Keratinocyte (primary cell): ENCODE data around the gene CCDC68. TPM values are rescaled to one million over a fixed set of nuclear protein-coding genes. Genes with fewer than 3 reads are reported as not detected.

Source experiments
- DNase-seq: peaks from one replicate; pipeline ENCODE4 v3.0.0-alpha.2; 2011; ENCODE audit warnings: low read depth, missing footprints, low spot score
- FAIRE-seq: peaks from 2 replicates; lab custom pipeline; 2011; peaks lifted over from hg19 to GRCh38; lab: Jason Lieb, UNC
- H2AFZ ChIP-seq: 2 replicates; pipeline ENCODE4 v1.6.0; 2012; ENCODE audit warnings: low read length, control low read depth, inconsistent platforms; ENCODE audit not compliant: control insufficient read depth
- H3K27ac ChIP-seq: 2 replicates; pipeline ENCODE4 v1.5.1; 2011; ENCODE audit warnings: low read length; ENCODE audit not compliant: control insufficient read depth, insufficient read depth
- H3K27me3 ChIP-seq: 3 replicates; pipeline ENCODE4 v1.6.0; 2011; ENCODE audit warnings: low read length; ENCODE audit not compliant: control insufficient read depth, insufficient read depth; ENCODE audit errors: extremely low read depth
- H3K36me3 ChIP-seq, 2 experiments: 2 replicates in 1 of 2; 3 replicates in 1 of 2; pipeline ENCODE4 v1.5.1; 2011; ENCODE audit warnings: low read length in 2 of 2, mild to moderate bottlenecking in 1 of 2; ENCODE audit not compliant: control insufficient read depth in 2 of 2, insufficient read depth in 2 of 2; ENCODE audit errors: extremely low read depth in 1 of 2
- H3K4me1 ChIP-seq: 3 replicates; pipeline ENCODE4 v1.5.1; 2011; ENCODE audit warnings: low read length; ENCODE audit not compliant: control insufficient read depth, insufficient read depth; ENCODE audit errors: extremely low read depth
- H3K4me2 ChIP-seq: 3 replicates; pipeline ENCODE4 v1.6.0; 2011; ENCODE audit warnings: low read depth, low read length; ENCODE audit not compliant: control insufficient read depth, insufficient read depth; ENCODE audit errors: extremely low read depth
- H3K4me3 ChIP-seq, 3 experiments: fragments of 200-600 bp in 1 of 3; sonication (generic) in 1 of 3; 2 replicates in 2 of 3; 3 replicates in 1 of 3; pipeline ENCODE4 v1.5.1; 2011 to 2016; ENCODE audit warnings: low read length in 3 of 3, mild to moderate bottlenecking in 3 of 3, control low read depth in 2 of 3, inconsistent platforms in 1 of 3, low read depth in 1 of 3, mixed read lengths in 1 of 3, mixed run types in 1 of 3, moderate library complexity in 1 of 3; ENCODE audit not compliant: control insufficient read depth in 2 of 3, insufficient read depth in 2 of 3; ENCODE audit errors: extremely low read depth in 1 of 3
- H3K79me2 ChIP-seq: 2 replicates; pipeline ENCODE4 v1.6.0; 2012; ENCODE audit warnings: low read length; ENCODE audit not compliant: control insufficient read depth, insufficient read depth
- H3K9ac ChIP-seq: 3 replicates; pipeline ENCODE4 v1.6.0; 2011; ENCODE audit warnings: low read length; ENCODE audit not compliant: control insufficient read depth, insufficient read depth; ENCODE audit errors: extremely low read depth
- H3K9me1 ChIP-seq: 3 replicates; pipeline ENCODE4 v1.6.0; 2011; ENCODE audit warnings: low read length; ENCODE audit not compliant: control insufficient read depth, insufficient read depth; ENCODE audit errors: extremely low read depth
- H3K9me3 ChIP-seq: 2 replicates; pipeline ENCODE4 v1.5.1; 2012; ENCODE audit warnings: low read depth, low read length; ENCODE audit not compliant: control insufficient read depth
- H4K20me1 ChIP-seq: 3 replicates; pipeline ENCODE4 v1.6.0; 2011; ENCODE audit warnings: low read length; ENCODE audit not compliant: control insufficient read depth, insufficient read depth; ENCODE audit errors: extremely low read depth
- EZH2 ChIP-seq: IDR thresholded peaks from one replicate; pipeline ENCODE4 v1.6.1; 2012; ENCODE audit warnings: inconsistent platforms, mild to moderate bottlenecking, low read length, moderate library complexity
- dilution Hi-C: fragments of 300-500 bp; cut with MboI; formaldehyde crosslinking; loops from one replicate; pipeline ENCODE4 v1.7.0; 2020; ENCODE audit warnings: low sequenced_read_pairs; ENCODE audit not compliant: extremely low pct_ligation_motif_present
- polyA plus RNA-seq, 5 experiments: library from polyadenylated mRNA; depleted of rRNA in 3 of 5; stranded (reverse) in 3 of 5; stranded (forward) in 1 of 5; unstranded in 1 of 5; fragments of >200 nt; gene quantifications; 1 replicate in 1 of 5; 2 replicates in 3 of 5; 3 replicates in 1 of 5; pipeline versions ENCODE4 v1.2.1 to v1.2.3, GENCODE V29; 2011 to 2012; ENCODE audit warnings: missing spikeins in 2 of 5, low read depth in 1 of 5, low replicate concordance in 1 of 5
- TF ChIP-seq, protein P1 (sequence below), 3 experiments: IDR thresholded peaks in 1 of 3; conservative IDR thresholded peaks in 1 of 3; optimal IDR thresholded peaks in 1 of 3; 2 replicates in 2 of 3; 3 replicates in 1 of 3; pipeline versions ENCODE3 to v1.5.1; 2011; ENCODE audit warnings: low read length in 3 of 3, mild to moderate bottlenecking in 3 of 3, moderate library complexity in 2 of 3, control low read depth in 1 of 3, inconsistent platforms in 1 of 3; ENCODE audit not compliant: insufficient read depth in 2 of 3; ENCODE audit errors: extremely low read depth in 1 of 3

Gene CCDC68
- polyA plus RNA-seq, 1 donor (not counting 4 experiments of a cell fraction or from before 2014, with no cell fraction given), result 2.7 TPM

- H3K9ac ChIP-seq, result no peak overlapping the region
- H3K27ac ChIP-seq, result no peak overlapping the region
- no peak overlapping the region for H3K4me3 ChIP-seq
- no peak for FAIRE-seq
- TF ChIP-seq, protein P1, sequence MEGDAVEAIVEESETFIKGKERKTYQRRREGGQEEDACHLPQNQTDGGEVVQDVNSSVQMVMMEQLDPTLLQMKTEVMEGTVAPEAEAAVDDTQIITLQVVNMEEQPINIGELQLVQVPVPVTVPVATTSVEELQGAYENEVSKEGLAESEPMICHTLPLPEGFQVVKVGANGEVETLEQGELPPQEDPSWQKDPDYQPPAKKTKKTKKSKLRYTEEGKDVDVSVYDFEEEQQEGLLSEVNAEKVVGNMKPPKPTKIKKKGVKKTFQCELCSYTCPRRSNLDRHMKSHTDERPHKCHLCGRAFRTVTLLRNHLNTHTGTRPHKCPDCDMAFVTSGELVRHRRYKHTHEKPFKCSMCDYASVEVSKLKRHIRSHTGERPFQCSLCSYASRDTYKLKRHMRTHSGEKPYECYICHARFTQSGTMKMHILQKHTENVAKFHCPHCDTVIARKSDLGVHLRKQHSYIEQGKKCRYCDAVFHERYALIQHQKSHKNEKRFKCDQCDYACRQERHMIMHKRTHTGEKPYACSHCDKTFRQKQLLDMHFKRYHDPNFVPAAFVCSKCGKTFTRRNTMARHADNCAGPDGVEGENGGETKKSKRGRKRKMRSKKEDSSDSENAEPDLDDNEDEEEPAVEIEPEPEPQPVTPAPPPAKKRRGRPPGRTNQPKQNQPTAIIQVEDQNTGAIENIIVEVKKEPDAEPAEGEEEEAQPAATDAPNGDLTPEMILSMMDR (optimal IDR thresholded peaks at IDR 0.05 in 1 of 3, IDR thresholded peaks at IDR 0.05 in 1 of 3, conservative IDR thresholded peaks at IDR 0.05 in 1 of 3; ENCODE audit: extremely low read depth in 1 of 3, insufficient read depth in 2 of 3, low read length in 3 of 3), result no peak
- no peak for TF ChIP-seq EZH2
- no peaks in the 10 kb centered on the region for H3K36me3 ChIP-seq
- H3K4me1 ChIP-seq, result no peaks in the 10 kb centered on the region
- no peaks in the 10 kb centered on the region for H3K79me2 ChIP-seq
- dilution Hi-C loops, result no loop called here
- H3K9me1 ChIP-seq, result no peaks in the 10 kb centered on the region
- H2AFZ ChIP-seq, result no peak overlapping the region
- H3K4me2 ChIP-seq, result no peak overlapping the region
- H3K27me3 ChIP-seq, result no peaks in the 10 kb centered on the region
- H3K9me3 ChIP-seq, result no peaks in the 10 kb centered on the region
- H4K20me1 ChIP-seq, result no peaks in the 10 kb centered on the region
- no peak for DNase-seq
Measured at GRCh38 chr18:54999016-54999415, 39.8 kb upstream of the CCDC68 start.

- H3K4me3 ChIP-seq, result no peak overlapping the region
- dilution Hi-C loops, result no loop called here
- H3K27me3 ChIP-seq, result no peaks in the 10 kb centered on the region
- no peaks in the 10 kb centered on the region for H3K9me1 ChIP-seq
- H2AFZ ChIP-seq, result no peak overlapping the region
- FAIRE-seq, result no peak
- H3K79me2 ChIP-seq, result no peaks in the 10 kb centered on the region
- no peaks in the 10 kb centered on the region for H3K36me3 ChIP-seq
- no peak for DNase-seq
- no peak overlapping the region for H3K4me2 ChIP-seq
- TF ChIP-seq, protein P1 (optimal IDR thresholded peaks at IDR 0.05 in 1 of 3, IDR thresholded peaks at IDR 0.05 in 1 of 3, conservative IDR thresholded peaks at IDR 0.05 in 1 of 3; ENCODE audit: extremely low read depth in 1 of 3, insufficient read depth in 2 of 3, low read length in 3 of 3), result no peak
- TF ChIP-seq EZH2, result no peak
- no peaks in the 10 kb centered on the region for H3K4me1 ChIP-seq
- H4K20me1 ChIP-seq, result no peaks in the 10 kb centered on the region
- no peaks in the 10 kb centered on the region for H3K9me3 ChIP-seq
- H3K9ac ChIP-seq, result no peak overlapping the region
- H3K27ac ChIP-seq, result no peak overlapping the region
Measured at GRCh38 chr18:54995421-54996143, 36.3 kb upstream of the CCDC68 start.
